Astrocyte (in vitro differentiated cells and primary cell): ENCODE measurements around the gene SSTR5. TPM values are rescaled to one million over a fixed set of nuclear protein-coding genes. Genes with fewer than 3 reads are reported as not detected.
A peak's percentile ranks its signal among the peaks of the same experiment; 100 is the strongest.

Source experiments
- DNase-seq: peaks from one replicate; pipeline ENCODE4 v3.0.0-alpha.2; 2010; ENCODE audit warnings: low read depth
- FAIRE-seq: peaks from 2 replicates; lab custom pipeline; 2011; peaks lifted over from hg19 to GRCh38; lab: Jason Lieb, UNC
- H2AFZ ChIP-seq: 2 replicates; pipeline ENCODE4 v1.6.0; 2012; ENCODE audit warnings: low read depth, low read length, inconsistent platforms
- H3K27ac ChIP-seq: 2 replicates; pipeline ENCODE4 v1.5.1; 2011; ENCODE audit warnings: low read depth, low read length, inconsistent platforms
- H3K27me3 ChIP-seq: 2 replicates; pipeline ENCODE4 v1.6.0; 2011; ENCODE audit warnings: low read length, inconsistent platforms; ENCODE audit not compliant: insufficient read depth
- H3K36me3 ChIP-seq: 2 replicates; pipeline ENCODE4 v1.5.1; 2011; ENCODE audit warnings: low read length, inconsistent platforms; ENCODE audit not compliant: insufficient read depth
- H3K4me1 ChIP-seq: 2 replicates; pipeline ENCODE4 v1.5.1; 2011; ENCODE audit warnings: low read length, inconsistent platforms; ENCODE audit not compliant: insufficient read depth
- H3K4me2 ChIP-seq: 2 replicates; pipeline ENCODE4 v1.6.0; 2012; ENCODE audit warnings: low read length, inconsistent platforms
- H3K4me3 ChIP-seq: 2 replicates; pipeline ENCODE4 v1.5.1; 2011; ENCODE audit warnings: low read depth, mild to moderate bottlenecking, low read length, inconsistent platforms; ENCODE audit not compliant: insufficient read depth
- H3K79me2 ChIP-seq: 2 replicates; pipeline ENCODE4 v1.6.0; 2012; ENCODE audit warnings: mild to moderate bottlenecking, low read length, inconsistent platforms; ENCODE audit not compliant: insufficient read depth
- H3K9ac ChIP-seq: 2 replicates; pipeline ENCODE4 v1.6.0; 2012; ENCODE audit warnings: mild to moderate bottlenecking, low read length, inconsistent platforms
- H3K9me3 ChIP-seq: 2 replicates; pipeline ENCODE4 v1.5.1; 2012; ENCODE audit warnings: low read depth, mild to moderate bottlenecking, low read length, inconsistent platforms; ENCODE audit not compliant: insufficient read depth
- H4K20me1 ChIP-seq: 2 replicates; pipeline ENCODE4 v1.6.0; 2012; ENCODE audit warnings: low read length, inconsistent platforms; ENCODE audit not compliant: insufficient read depth
- H3K27ac Mint-ChIP-seq: one replicate; pipeline ENCODE4 v1.8.0; 2021; ENCODE audit warnings: mild to moderate bottlenecking, mixed read lengths; ENCODE audit not compliant: unreplicated experiment
- H3K27me3 Mint-ChIP-seq: one replicate; pipeline ENCODE4 v1.8.0; 2021; ENCODE audit warnings: low read depth, mixed read lengths; ENCODE audit not compliant: unreplicated experiment
- H3K36me3 Mint-ChIP-seq: one replicate; pipeline ENCODE4 v1.8.0; 2021; ENCODE audit warnings: low read depth, mixed read lengths; ENCODE audit not compliant: unreplicated experiment
- H3K4me1 Mint-ChIP-seq: one replicate; pipeline ENCODE4 v1.8.0; 2021; ENCODE audit warnings: low read depth, mixed read lengths; ENCODE audit not compliant: unreplicated experiment
- H3K4me3 Mint-ChIP-seq: one replicate; pipeline ENCODE4 v1.8.0; 2021; ENCODE audit warnings: mild to moderate bottlenecking, moderate library complexity, mixed read lengths; ENCODE audit not compliant: unreplicated experiment
- H3K9me3 Mint-ChIP-seq: one replicate; pipeline ENCODE4 v1.8.0; 2021; ENCODE audit warnings: mild to moderate bottlenecking, mixed read lengths; ENCODE audit not compliant: unreplicated experiment
- CTCF ChIP-seq: IDR thresholded peaks from 2 replicates; pipeline ENCODE4 v1.5.1; 2011; ENCODE audit warnings: low read depth, mild to moderate bottlenecking, inconsistent platforms, low read length, moderate library complexity; ENCODE audit not compliant: insufficient read depth
- EZH2 ChIP-seq: IDR thresholded peaks from 2 replicates; pipeline ENCODE4 v1.6.1; 2012; ENCODE audit warnings: mild to moderate bottlenecking, low read length, inconsistent platforms; ENCODE audit not compliant: insufficient read depth
- total RNA-seq: library from RNA; stranded (reverse); gene quantifications from 2 replicates; pipeline ENCODE4 v1.2.1, GENCODE V29; 2021

Gene SSTR5
- total RNA-seq, 1 donor from 2014 or later = not detected

- H3K27ac ChIP-seq = no peak overlapping the region
- no peaks in the 10 kb centered on the region for H3K9me3 ChIP-seq
- no peak overlapping the region for H3K4me2 ChIP-seq
- FAIRE-seq (no peak), DNase-seq (no peak)
- Mint-ChIP-seq H3K4me3 (no peak overlapping the region), H3K27ac (no peak overlapping the region), H3K9me3 (no peaks in the 10 kb centered on the region), H3K36me3 (no peaks in the 10 kb centered on the region), H3K4me1 (no peaks in the 10 kb centered on the region), H3K27me3 (peaks cover 13% of the 10 kb centered on the region)
- H3K36me3 ChIP-seq = no peaks in the 10 kb centered on the region
- H3K79me2 ChIP-seq = no peaks in the 10 kb centered on the region
- no peak overlapping the region for H3K9ac ChIP-seq
- no peak overlapping the region for H3K4me3 ChIP-seq
- TF ChIP-seq CTCF = no peak
- no peak for TF ChIP-seq EZH2
- peaks cover 2% of the 10 kb centered on the region for H3K4me1 ChIP-seq
- peaks cover 6% of the 10 kb centered on the region for H3K27me3 ChIP-seq
- H4K20me1 ChIP-seq = no peaks in the 10 kb centered on the region
- no peak overlapping the region for H2AFZ ChIP-seq
Measured at GRCh38 chr16:1102333-1102700, 29.8 kb downstream of the SSTR5 start.

GRCh38 chr16:1102921-1103635, 30.5 kb downstream of the SSTR5 start:
- Histone ChIP-seq H3K36me3 (no peaks in the 10 kb centered on the region), H3K4me3 (no peak overlapping the region), H4K20me1 (no peaks in the 10 kb centered on the region), H3K27ac (no peak overlapping the region), H2AFZ (no peak overlapping the region), H3K9me3 (no peaks in the 10 kb centered on the region), H3K9ac (no peak overlapping the region), H3K79me2 (no peaks in the 10 kb centered on the region), H3K4me2 (peak overlapping the region; percentile 58), H3K4me1 (peaks cover 2% of the 10 kb centered on the region), H3K27me3 (peaks cover 4% of the 10 kb centered on the region)
- Mint-ChIP-seq H3K4me3 (no peak overlapping the region), H3K36me3 (no peaks in the 10 kb centered on the region), H3K27ac (no peak overlapping the region), H3K9me3 (no peaks in the 10 kb centered on the region), H3K27me3 (peaks cover 13% of the 10 kb centered on the region), H3K4me1 (no peaks in the 10 kb centered on the region)
- peak; percentile 39 for TF ChIP-seq EZH2
- peak; percentile 5 for TF ChIP-seq CTCF
- FAIRE-seq (no peak), DNase-seq (no peak)

- no peaks in the 10 kb centered on the region for H3K9me3 ChIP-seq
- TF ChIP-seq CTCF = no peak
- no peak for TF ChIP-seq EZH2
- H3K9ac ChIP-seq = no peak overlapping the region
- Mint-ChIP-seq H3K36me3 (no peaks in the 10 kb centered on the region), H3K27me3 (peaks cover 16% of the 10 kb centered on the region), H3K4me3 (no peak overlapping the region), H3K27ac (no peak overlapping the region), H3K4me1 (no peaks in the 10 kb centered on the region), H3K9me3 (no peaks in the 10 kb centered on the region)
- H4K20me1 ChIP-seq = no peaks in the 10 kb centered on the region
- H3K4me2 ChIP-seq = no peak overlapping the region
- FAIRE-seq (no peak), DNase-seq (no peak)
- peaks cover 2% of the 10 kb centered on the region for H3K4me1 ChIP-seq
- no peak overlapping the region for H3K27ac ChIP-seq
- peaks cover 4% of the 10 kb centered on the region for H3K27me3 ChIP-seq
- H3K4me3 ChIP-seq = no peak overlapping the region
- H2AFZ ChIP-seq = no peak overlapping the region
- H3K79me2 ChIP-seq = no peaks in the 10 kb centered on the region
- H3K36me3 ChIP-seq = no peaks in the 10 kb centered on the region
Measured at GRCh38 chr16:1103636-1103980, 31.1 kb downstream of the SSTR5 start.
